IPS-18c (cell line): ENCODE data around the gene GPX5.
"Not testable (repeated sequence)": the region's sequence is repeated elsewhere in the genome, so short reads cannot be mapped to it uniquely, and the experiment has no call there.

Experiments used
- H3K4me3 ChIP-seq: 2 replicates; pipeline ENCODE4 v1.7.0; 2013; ENCODE audit warnings: low read depth, mild to moderate bottlenecking, low read length, moderate library complexity; ENCODE audit not compliant: insufficient read depth
- H3K9me3 ChIP-seq: one replicate; pipeline ENCODE4 v1.6.1; 2013; ENCODE audit warnings: mild to moderate bottlenecking, low read length, moderate library complexity; ENCODE audit not compliant: control insufficient read depth, insufficient read depth

Gene GPX5

GRCh38 chr6:28505733-28506132, 19.9 kb upstream of the GPX5 start:
- no peaks in the 10 kb centered on the region for H3K9me3 ChIP-seq
- H3K4me3 ChIP-seq, result no peak overlapping the region

DNA sequence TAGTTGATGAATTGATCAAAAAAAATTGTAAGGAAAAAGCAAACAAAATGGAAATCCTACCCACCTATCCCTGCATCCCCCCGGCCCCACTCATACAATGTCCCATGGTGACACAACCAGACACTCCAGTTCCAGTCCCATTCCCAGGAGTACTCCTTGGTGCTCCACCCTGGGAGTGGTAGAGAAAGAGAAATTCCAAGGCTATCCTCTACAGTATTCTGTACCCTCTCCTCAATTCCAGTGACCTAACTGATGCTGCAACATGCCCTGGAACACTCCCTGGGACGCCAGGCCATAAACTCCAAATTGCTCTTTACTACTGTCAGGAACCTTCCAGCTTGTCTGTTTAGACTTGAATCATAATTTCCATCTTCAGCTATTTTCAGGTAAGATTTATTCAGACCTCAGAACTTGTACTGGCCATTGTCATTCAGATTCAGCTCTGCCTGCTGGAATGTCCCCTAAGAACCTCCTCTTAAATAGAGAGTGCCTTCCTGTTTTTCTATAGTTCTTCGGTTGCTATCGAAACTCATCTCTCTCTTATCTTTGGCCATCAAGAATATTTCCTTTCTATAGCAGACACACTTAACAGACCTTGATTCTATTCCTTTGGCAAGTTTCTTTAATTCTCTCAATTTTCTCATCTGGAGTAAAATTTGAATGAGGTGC, 18.7 kb upstream of the GPX5 start:
- H3K4me3 ChIP-seq, result no peak overlapping the region
- H3K9me3 ChIP-seq, result no peaks in the 10 kb centered on the region

GRCh38 chr6:28511628-28512300, 13.9 kb upstream of the GPX5 start:
- H3K4me3 ChIP-seq, result no peak overlapping the region
- H3K9me3 ChIP-seq, result no peaks in the 10 kb centered on the region

GRCh38 chr6:28512387-28512786, 13.3 kb upstream of the GPX5 start:
- H3K9me3 ChIP-seq, H3K4me3 ChIP-seq: not testable (repeated sequence)

GRCh38 chr6:28515676-28516075, 10.0 kb upstream of the GPX5 start, which contains the start of gene GPX6:
Gene GPX6, minus strand, starts transcription at chr6:28515793. Its CDS starts 50 bp downstream, at chr6:28515743.
- Histone ChIP-seq H3K4me3 (no peak within 1 kb of the TSS), H3K9me3 (no peaks in the 10 kb centered on the region)

GRCh38 chr6:28517964-28518363, 7.7 kb upstream of the GPX5 start:
- Histone ChIP-seq H3K9me3 (no peaks in the 10 kb centered on the region), H3K4me3 (no peak overlapping the region)

GRCh38 chr6:28522594-28523240, 3.0 kb upstream of the GPX5 start:
- Histone ChIP-seq H3K9me3 (no peaks in the 10 kb centered on the region), H3K4me3 (no peak overlapping the region)

GRCh38 chr6:28523241-28523622, 2.4 kb upstream of the GPX5 start:
- H3K4me3 ChIP-seq, result no peak overlapping the region
- H3K9me3 ChIP-seq, result no peaks in the 10 kb centered on the region

DNA sequence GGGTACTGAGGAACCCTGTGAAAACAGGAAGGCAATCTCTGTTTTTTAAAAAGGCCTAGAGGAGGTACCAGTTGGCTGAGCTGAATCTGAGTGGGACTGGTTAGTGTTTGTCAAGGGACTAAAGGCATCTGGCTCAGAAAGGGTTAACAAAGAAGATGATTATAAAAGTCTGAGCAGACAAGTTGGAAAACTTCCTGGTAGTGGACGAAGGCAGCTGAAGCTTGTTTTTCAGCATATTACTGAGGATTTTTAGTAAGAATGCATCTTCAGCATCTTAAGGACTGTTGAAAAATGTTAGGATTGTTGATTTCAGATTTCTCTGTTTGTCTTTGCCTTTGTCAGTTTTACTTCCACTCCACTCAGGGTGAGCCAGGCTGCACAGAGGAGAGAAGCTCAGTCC, 5.1 kb downstream of the GPX5 start:
- no peaks in the 10 kb centered on the region for H3K9me3 ChIP-seq
- no peak overlapping the region for H3K4me3 ChIP-seq

- H3K9me3 ChIP-seq, result no peaks in the 10 kb centered on the region
- no peak overlapping the region for H3K4me3 ChIP-seq
These were observed 5.9 kb downstream of the GPX5 start for GRCh38 chr6:28531479-28532128.

GRCh38 chr6:28534306-28534705, 8.6 kb downstream of the GPX5 start:
- H3K4me3 ChIP-seq, result no peak overlapping the region
- no peaks in the 10 kb centered on the region for H3K9me3 ChIP-seq

DNA sequence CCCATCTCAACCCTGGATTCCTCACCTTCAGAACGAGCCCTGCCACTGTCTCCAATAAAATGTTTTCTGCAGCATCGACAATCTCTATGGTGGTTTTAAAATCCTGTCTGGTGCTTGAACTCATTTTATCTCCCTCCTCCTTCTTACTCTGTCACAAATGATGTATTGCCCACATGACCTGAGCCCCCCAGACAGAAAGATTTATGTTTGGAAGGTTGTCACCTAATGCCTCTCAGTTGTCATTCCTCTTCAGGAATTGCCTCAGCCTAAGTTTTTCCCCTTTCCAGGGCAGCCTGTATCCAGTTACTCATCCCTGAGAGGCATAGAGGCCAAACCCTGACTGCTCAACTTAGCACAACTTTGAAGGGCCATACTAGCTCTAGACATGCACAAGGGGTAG, 9.2 kb downstream of the GPX5 start:
- H3K9me3 ChIP-seq, result no peaks in the 10 kb centered on the region

GRCh38 chr6:28537065-28537464, 11.4 kb downstream of the GPX5 start:
- no peaks in the 10 kb centered on the region for H3K9me3 ChIP-seq
- peak overlapping the region; percentile 77 for H3K4me3 ChIP-seq

More for the DNA sequence above, 9.2 kb downstream of the GPX5 start:
- H3K4me3 ChIP-seq, result no peak overlapping the region; the same call in 1 of the 2 replicates

GRCh38 chr6:28537509-28538140, 11.9 kb downstream of the GPX5 start:
- Histone ChIP-seq H3K9me3 (no peaks in the 10 kb centered on the region), H3K4me3 (peak overlapping the region; percentile 77)

DNA sequence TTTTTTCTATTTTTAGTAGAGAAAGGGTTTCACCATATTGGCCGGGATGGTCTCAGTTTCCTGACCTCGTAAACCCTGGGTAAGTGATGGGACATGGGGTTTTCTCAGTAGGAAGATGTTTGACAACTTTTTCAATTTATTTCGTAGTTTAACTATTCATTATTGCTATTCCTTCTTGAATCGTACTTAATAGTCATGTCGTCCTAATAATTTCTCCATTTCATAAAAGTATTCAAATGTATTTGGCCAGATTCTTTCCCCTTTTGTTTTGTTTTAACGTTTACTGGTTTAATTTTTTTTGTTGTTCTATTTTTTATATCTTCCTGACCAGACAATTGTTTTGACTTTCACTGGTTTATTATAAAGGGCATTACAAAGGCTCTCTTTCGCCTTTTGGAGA, 16.3 kb downstream of the GPX5 start:
- peak overlapping the region; percentile 58; the same call in 1 of the 2 replicates for H3K4me3 ChIP-seq
- H3K9me3 ChIP-seq, result no peaks in the 10 kb centered on the region

GRCh38 chr6:28542440-28543296, 17.0 kb downstream of the GPX5 start:
- Histone ChIP-seq H3K4me3 (peak overlapping the region; percentile 58), H3K9me3 (no peaks in the 10 kb centered on the region)
